Erythroblast (primary cell): ENCODE results near the gene JOSD2.

Experiments used
- GATA1 ChIP-seq: IDR thresholded peaks from 2 replicates; pipeline ENCODE4 v1.6.1; 2011; ENCODE audit warnings: low read depth, mild to moderate bottlenecking, control low read depth, low read length, moderate library complexity
- POLR2A ChIP-seq: IDR thresholded peaks from 2 replicates; pipeline ENCODE4 v1.6.1; 2011; ENCODE audit warnings: mild to moderate bottlenecking, low read length

- no peak for TF ChIP-seq POLR2A
- no peak for TF ChIP-seq GATA1
Observed at GRCh38 chr19:50512112-50512998, 1.4 kb upstream of the JOSD2 start.
